GM21619 (cell line): ENCODE data around the gene ATF7.
"Not testable (repeated sequence)": the region's sequence is repeated elsewhere in the genome, so short reads cannot be mapped to it uniquely, and the experiment has no call there.

Experiments
- ATAC-seq: cut with Tn5 transposase; IDR thresholded peaks from one replicate; pipeline ENCODE4 v1.9.1; 2021; ENCODE audit not compliant: unreplicated experiment

ATF7 gene

GRCh38 chr12:53625946-53626701 is at the start of gene ATF7:
Gene ATF7 (minus strand): TSS chr12:53626382. CDS start chr12:53601000, 25,382 bp downstream.
- ATAC-seq = peak; percentile 95

- ATAC-seq = no peak
These were observed 49.0 kb upstream of the ATF7 start for GRCh38 chr12:53674977-53675700.

- ATAC-seq = no peak
These were observed 44.8 kb upstream of the ATF7 start for GRCh38 chr12:53670971-53671370.

GRCh38 chr12:53670308-53670707 is 44.1 kb upstream of the ATF7 start:
- no peak for ATAC-seq

GRCh38 chr12:53667080-53667479 is 40.9 kb upstream of the ATF7 start:
- ATAC-seq = no peak

- no peak for ATAC-seq
These were observed 38.8 kb upstream of the ATF7 start for GRCh38 chr12:53664936-53665335.

- no peak for ATAC-seq
These were observed 38.0 kb upstream of the ATF7 start for GRCh38 chr12:53664191-53664590.

GRCh38 chr12:53660041-53660440 is 33.9 kb upstream of the ATF7 start:
- ATAC-seq = no peak

- no peak for ATAC-seq
These were observed 33.4 kb upstream of the ATF7 start for GRCh38 chr12:53659571-53659981.

- ATAC-seq = no peak
These were observed 32.9 kb upstream of the ATF7 start for GRCh38 chr12:53659011-53659551.

- no peak for ATAC-seq
These were observed 30.9 kb upstream of the ATF7 start for GRCh38 chr12:53657041-53657440.

GRCh38 chr12:53653595-53653994 is 27.4 kb upstream of the ATF7 start:
- no peak for ATAC-seq

- no peak for ATAC-seq
These were observed 26.2 kb upstream of the ATF7 start for GRCh38 chr12:53652366-53652765.

- no peak for ATAC-seq
These were observed 25.6 kb upstream of the ATF7 start for GRCh38 chr12:53651737-53652136.

GRCh38 chr12:53646300-53646699 is 20.1 kb upstream of the ATF7 start:
- ATAC-seq = not testable (repeated sequence)

- no peak for ATAC-seq
These were observed 19.0 kb upstream of the ATF7 start for GRCh38 chr12:53645165-53645564.

GRCh38 chr12:53644133-53644532 is 18.0 kb upstream of the ATF7 start:
- ATAC-seq = no peak

- no peak for ATAC-seq
These were observed 17.2 kb upstream of the ATF7 start for GRCh38 chr12:53643232-53643979.

- no peak for ATAC-seq
These were observed 11.9 kb upstream of the ATF7 start for GRCh38 chr12:53638057-53638456.

GRCh38 chr12:53636641-53637040 is 10.5 kb upstream of the ATF7 start:
- ATAC-seq = no peak

GRCh38 chr12:53635708-53636107 is 9.5 kb upstream of the ATF7 start:
- not testable (repeated sequence) for ATAC-seq
